Hepatocyte (in vitro differentiated cells): ENCODE measurements around the gene SESN1. TPM values are rescaled to one million over a fixed set of nuclear protein-coding genes. Genes with fewer than 3 reads are reported as not detected.

Source experiments
- DNase-seq: peaks from one replicate; pipeline ENCODE4 v3.0.0-alpha.2; 2016; ENCODE audit warnings: low spot score
- H2AFZ ChIP-seq: fragments of 200-600 bp; sonication (generic); 2 replicates; pipeline ENCODE4 v1.6.0; 2016; ENCODE audit warnings: antibody characterized with exemption, mild to moderate bottlenecking
- H3K27ac ChIP-seq: fragments of 200-600 bp; sonication (generic); 2 replicates; pipeline ENCODE4 v1.5.1; 2016; ENCODE audit warnings: mild to moderate bottlenecking
- H3K27me3 ChIP-seq: fragments of 200-600 bp; sonication (generic); 2 replicates; pipeline ENCODE4 v1.6.1; 2016
- H3K36me3 ChIP-seq: fragments of 200-600 bp; sonication (generic); replicated peaks from 2 replicates; pipeline ENCODE4 v1.5.1; 2016; ENCODE audit warnings: low read depth; ENCODE audit not compliant: insufficient read depth
- H3K4me1 ChIP-seq: fragments of 200-600 bp; sonication (generic); 2 replicates; pipeline ENCODE4 v1.5.1; 2016; ENCODE audit warnings: mild to moderate bottlenecking, moderate library complexity; ENCODE audit not compliant: insufficient read depth
- H3K4me2 ChIP-seq: fragments of 200-600 bp; sonication (generic); 2 replicates; pipeline ENCODE4 v1.6.0; 2016
- H3K4me3 ChIP-seq: fragments of 200-600 bp; sonication (generic); 2 replicates; pipeline ENCODE4 v1.5.1; 2016; ENCODE audit warnings: mild to moderate bottlenecking
- H3K79me2 ChIP-seq: fragments of 200-600 bp; sonication (generic); 2 replicates; pipeline ENCODE4 v1.6.0; 2017; ENCODE audit warnings: mild to moderate bottlenecking
- H3K9me2 ChIP-seq: fragments of 200-600 bp; sonication (generic); replicated peaks from 2 replicates; pipeline ENCODE4 v1.6.0; 2017; ENCODE audit warnings: mild to moderate bottlenecking; ENCODE audit not compliant: insufficient read depth
- H3K9me3 ChIP-seq: fragments of 200-600 bp; sonication (generic); 2 replicates; pipeline ENCODE4 v1.5.1; 2016; ENCODE audit warnings: low read depth, mild to moderate bottlenecking
- H4K20me1 ChIP-seq: fragments of 200-600 bp; sonication (generic); 2 replicates; pipeline ENCODE4 v1.6.0; 2016; ENCODE audit warnings: mild to moderate bottlenecking; ENCODE audit not compliant: insufficient read depth, poor library complexity, severe bottlenecking
- EZH2 ChIP-seq: fragments of 200-600 bp; sonication (generic); IDR thresholded peaks from 2 replicates; pipeline ENCODE4 v1.6.1; 2016; ENCODE audit warnings: antibody characterized with exemption, mild to moderate bottlenecking, borderline replicate concordance
- EZH2phosphoT487 ChIP-seq: fragments of 200-600 bp; sonication (generic); IDR thresholded peaks from one replicate; pipeline ENCODE4 v1.6.1; 2018; ENCODE audit warnings: antibody characterized with exemption, mild to moderate bottlenecking, low read depth, moderate library complexity; ENCODE audit not compliant: unreplicated experiment, severe bottlenecking
- WGBS: methylation state at CpG from one replicate; pipeline ENCODE4 v1.1.6; 2016; ENCODE audit warnings: low lambda C conversion rate; ENCODE audit errors: missing lambda C conversion rate; 5-methylcytosine and 5-hydroxymethylcytosine counted together
- polyA plus RNA-seq: library from polyadenylated mRNA; unstranded; fragments of >200 nt; fragmentation: Nextera tagmentation; extraction: Ambion mirVana; gene quantifications from 2 replicates; pipeline ENCODE4 v1.2.1, GENCODE V29; 2016
- total RNA-seq: library from RNA; depleted of rRNA; stranded (reverse); fragments of >200 nt; gene quantifications from 2 replicates; pipeline ENCODE4 v1.2.3, GENCODE V29; 2014
- TF ChIP-seq, protein P1 (sequence below): fragments of 200-600 bp; sonication (generic); IDR thresholded peaks from 2 replicates; pipeline ENCODE4 v1.5.1; 2016; ENCODE audit warnings: antibody characterized with exemption, mild to moderate bottlenecking; ENCODE audit not compliant: poor library complexity

Gene SESN1
- total and polyA plus RNA-seq, 2 experiments from 2014 or later, result 29.1 to 59.1 TPM

DNA sequence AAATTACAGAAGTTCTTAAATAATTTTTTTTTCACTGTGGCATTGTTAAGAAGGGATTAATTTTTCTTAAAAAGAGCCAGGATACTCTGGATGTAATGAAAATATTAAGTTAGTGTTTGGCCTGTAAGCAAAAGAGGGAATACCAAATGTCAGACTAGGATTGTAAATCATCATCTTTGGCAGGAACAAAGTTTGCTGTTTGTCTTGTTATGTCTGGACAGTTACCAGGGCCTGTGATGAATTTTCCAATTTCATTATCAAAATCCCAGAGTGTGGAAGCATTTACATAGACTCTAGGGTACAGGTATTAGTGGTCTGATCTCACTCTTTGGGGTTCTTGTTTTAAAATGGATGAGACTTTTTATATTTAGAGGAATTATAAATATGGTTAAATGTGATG is 26.8 kb upstream of the SESN1 start:
- no peak for DNase-seq
- Histone ChIP-seq H4K20me1 (no peaks in the 10 kb centered on the region), H3K27ac (no peak overlapping the region)

GRCh38 chr6:109118871-109119354 is 24.3 kb upstream of the SESN1 start:
- H4K20me1 ChIP-seq, result no peaks in the 10 kb centered on the region
- no peak overlapping the region for H3K27ac ChIP-seq
- no peaks in the 10 kb centered on the region for H3K27me3 ChIP-seq
- TF ChIP-seq EZH2phosphoT487, result no peak
- TF ChIP-seq, protein P1, sequence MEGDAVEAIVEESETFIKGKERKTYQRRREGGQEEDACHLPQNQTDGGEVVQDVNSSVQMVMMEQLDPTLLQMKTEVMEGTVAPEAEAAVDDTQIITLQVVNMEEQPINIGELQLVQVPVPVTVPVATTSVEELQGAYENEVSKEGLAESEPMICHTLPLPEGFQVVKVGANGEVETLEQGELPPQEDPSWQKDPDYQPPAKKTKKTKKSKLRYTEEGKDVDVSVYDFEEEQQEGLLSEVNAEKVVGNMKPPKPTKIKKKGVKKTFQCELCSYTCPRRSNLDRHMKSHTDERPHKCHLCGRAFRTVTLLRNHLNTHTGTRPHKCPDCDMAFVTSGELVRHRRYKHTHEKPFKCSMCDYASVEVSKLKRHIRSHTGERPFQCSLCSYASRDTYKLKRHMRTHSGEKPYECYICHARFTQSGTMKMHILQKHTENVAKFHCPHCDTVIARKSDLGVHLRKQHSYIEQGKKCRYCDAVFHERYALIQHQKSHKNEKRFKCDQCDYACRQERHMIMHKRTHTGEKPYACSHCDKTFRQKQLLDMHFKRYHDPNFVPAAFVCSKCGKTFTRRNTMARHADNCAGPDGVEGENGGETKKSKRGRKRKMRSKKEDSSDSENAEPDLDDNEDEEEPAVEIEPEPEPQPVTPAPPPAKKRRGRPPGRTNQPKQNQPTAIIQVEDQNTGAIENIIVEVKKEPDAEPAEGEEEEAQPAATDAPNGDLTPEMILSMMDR, result no peak
- no peak for TF ChIP-seq EZH2
- no peaks in the 10 kb centered on the region for H3K9me2 ChIP-seq
- H3K9me3 ChIP-seq, result no peaks in the 10 kb centered on the region
- H3K4me1 ChIP-seq, result peaks cover 11% of the 10 kb centered on the region
- no peak overlapping the region for H3K4me2 ChIP-seq
- no peak overlapping the region for H2AFZ ChIP-seq
- no peaks in the 10 kb centered on the region for H3K36me3 ChIP-seq
- DNase-seq, result no peak
- H3K79me2 ChIP-seq, result peaks cover 23% of the 10 kb centered on the region
- no peak overlapping the region for H3K4me3 ChIP-seq
- 85% methylated on average over 3 of the region's 3 CpGs for WGBS

More for the DNA sequence above, 26.8 kb upstream of the SESN1 start:
- no peaks in the 10 kb centered on the region for H3K9me3 ChIP-seq
- no peak overlapping the region for H3K4me2 ChIP-seq
- H3K79me2 ChIP-seq, result peaks cover 18% of the 10 kb centered on the region
- no peak overlapping the region for H3K4me3 ChIP-seq
- no peaks in the 10 kb centered on the region for H3K9me2 ChIP-seq
- TF ChIP-seq EZH2phosphoT487 (no peak), EZH2 (no peak)
- TF ChIP-seq, protein P1, result no peak
- peaks cover 11% of the 10 kb centered on the region for H3K4me1 ChIP-seq
- no peaks in the 10 kb centered on the region for H3K27me3 ChIP-seq
- H3K36me3 ChIP-seq, result no peaks in the 10 kb centered on the region
- no peak overlapping the region for H2AFZ ChIP-seq

DNA sequence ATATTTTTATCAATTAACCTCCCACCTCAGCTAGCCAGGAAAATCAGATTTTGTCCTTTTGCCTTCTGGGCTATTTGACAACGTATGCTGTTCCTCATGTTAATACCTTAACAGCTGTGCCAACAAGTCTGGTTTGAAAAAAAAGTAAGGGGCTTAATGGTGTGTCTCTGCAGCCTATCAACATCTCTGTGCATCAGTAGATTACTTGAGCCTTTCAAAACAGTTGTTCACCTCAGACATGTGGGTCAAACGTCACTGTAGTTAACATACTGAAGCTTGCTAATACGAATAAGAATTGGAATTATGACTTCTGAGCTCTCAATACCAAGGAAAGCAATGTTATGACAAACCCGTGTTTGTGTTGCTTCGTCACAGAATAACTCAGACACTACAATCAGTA is 23.7 kb upstream of the SESN1 start:
- TF ChIP-seq, protein P1, result no peak
- TF ChIP-seq EZH2phosphoT487, result no peak
- no peak for TF ChIP-seq EZH2
- Histone ChIP-seq H4K20me1 (no peaks in the 10 kb centered on the region), H3K36me3 (no peaks in the 10 kb centered on the region), H3K27me3 (no peaks in the 10 kb centered on the region), H3K79me2 (peaks cover 20% of the 10 kb centered on the region), H3K9me3 (no peaks in the 10 kb centered on the region), H3K9me2 (no peaks in the 10 kb centered on the region), H3K4me3 (no peak overlapping the region), H3K4me1 (peaks cover 11% of the 10 kb centered on the region), H3K4me2 (no peak overlapping the region), H2AFZ (no peak overlapping the region), H3K27ac (no peak overlapping the region)
- WGBS, result 77% methylated on average over 5 of the region's 5 CpGs
- DNase-seq, result no peak
